Transverse colon (tissue), 4 donors: ENCODE measurements around the gene CORIN.

Source experiments
- EP300 ChIP-seq: sonication (generic); formaldehyde crosslinking; IDR thresholded peaks from one replicate; pipeline ENCODE4 v1.6.1; 2017; ENCODE audit warnings: antibody characterized with exemption, low read depth
- POLR2AphosphoS5 ChIP-seq, 3 donors: sonication (generic); formaldehyde crosslinking; IDR thresholded peaks; one replicate each; pipeline ENCODE4 v1.6.1; 2016; ENCODE audit warnings: antibody characterized with exemption in 3 of 3
- TF ChIP-seq, protein P1 (sequence below), 5 experiments: fragments of 200-600 bp in 3 of 5; fragments of 450-650 bp in 2 of 5; sonication (generic) in 3 of 5; IDR thresholded peaks; 1 replicate in 2 of 5; 2 replicates in 3 of 5; pipeline ENCODE4 v1.5.1; 2016 to 2017; ENCODE audit warnings: antibody characterized with exemption in 5 of 5, inconsistent platforms in 3 of 5, mild to moderate bottlenecking in 2 of 5, moderate library complexity in 1 of 5

DNA sequence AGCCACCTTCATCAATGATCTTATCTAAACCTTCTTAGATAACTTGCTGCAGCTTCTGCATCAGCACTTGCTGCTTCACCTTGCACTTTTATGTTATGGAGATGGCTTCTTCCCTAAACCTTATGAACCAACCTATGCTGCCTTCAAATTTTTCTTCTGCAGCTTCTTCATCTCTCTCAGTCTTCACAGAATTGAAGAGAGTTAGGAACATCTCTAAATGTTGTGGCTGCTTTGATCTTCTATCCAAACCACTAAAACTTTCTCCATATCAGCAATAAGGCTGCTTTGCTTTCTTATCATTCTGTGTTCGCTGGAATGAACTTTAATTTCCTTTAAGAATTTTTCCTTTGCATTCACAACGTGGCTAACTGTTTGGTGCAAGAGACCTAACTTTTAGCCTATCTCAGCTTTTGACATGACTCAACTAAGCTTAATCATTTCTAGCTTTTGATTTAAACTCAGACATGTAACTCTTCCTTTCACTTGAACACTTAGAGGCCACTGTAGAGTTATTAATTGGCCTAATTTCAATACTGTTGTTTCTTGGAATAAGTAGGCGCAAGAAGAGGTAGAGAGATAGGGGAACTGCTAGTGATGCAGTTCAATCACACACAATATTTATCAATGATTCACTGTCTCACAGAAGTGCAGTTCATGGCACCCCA is 36.1 kb upstream of the CORIN start:
- TF ChIP-seq, protein P1, sequence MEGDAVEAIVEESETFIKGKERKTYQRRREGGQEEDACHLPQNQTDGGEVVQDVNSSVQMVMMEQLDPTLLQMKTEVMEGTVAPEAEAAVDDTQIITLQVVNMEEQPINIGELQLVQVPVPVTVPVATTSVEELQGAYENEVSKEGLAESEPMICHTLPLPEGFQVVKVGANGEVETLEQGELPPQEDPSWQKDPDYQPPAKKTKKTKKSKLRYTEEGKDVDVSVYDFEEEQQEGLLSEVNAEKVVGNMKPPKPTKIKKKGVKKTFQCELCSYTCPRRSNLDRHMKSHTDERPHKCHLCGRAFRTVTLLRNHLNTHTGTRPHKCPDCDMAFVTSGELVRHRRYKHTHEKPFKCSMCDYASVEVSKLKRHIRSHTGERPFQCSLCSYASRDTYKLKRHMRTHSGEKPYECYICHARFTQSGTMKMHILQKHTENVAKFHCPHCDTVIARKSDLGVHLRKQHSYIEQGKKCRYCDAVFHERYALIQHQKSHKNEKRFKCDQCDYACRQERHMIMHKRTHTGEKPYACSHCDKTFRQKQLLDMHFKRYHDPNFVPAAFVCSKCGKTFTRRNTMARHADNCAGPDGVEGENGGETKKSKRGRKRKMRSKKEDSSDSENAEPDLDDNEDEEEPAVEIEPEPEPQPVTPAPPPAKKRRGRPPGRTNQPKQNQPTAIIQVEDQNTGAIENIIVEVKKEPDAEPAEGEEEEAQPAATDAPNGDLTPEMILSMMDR (IDR thresholded peaks at IDR 0.05), result no peak
- no peak for TF ChIP-seq POLR2AphosphoS5 (IDR thresholded peaks at IDR 0.05)
- no peak for TF ChIP-seq EP300
